GM20431 (cell line): ENCODE data around the gene CRAT.

Experiments used
- in situ Hi-C: fragments of 300-500 bp; cut with MseI, MboI; formaldehyde crosslinking; loops from one replicate; pipeline ENCODE4 v1.15.0; 2020; ENCODE audit warnings: low sequenced_read_pairs; ENCODE audit not compliant: unreplicated experiment

The CRAT gene

GRCh38 chr9:129097671-129098306 is 12.8 kb downstream of the CRAT start:
- in situ Hi-C loops = no loop called here

GRCh38 chr9:129095908-129096307 is 14.7 kb downstream of the CRAT start:
- in situ Hi-C loops = no loop called here

- in situ Hi-C loops = no loop called here
These were observed 15.4 kb downstream of the CRAT start for GRCh38 chr9:129095170-129095667.

GRCh38 chr9:129094387-129095169 is 16.0 kb downstream of the CRAT start:
- in situ Hi-C loops = no loop called here

GRCh38 chr9:129093602-129094386 is 16.8 kb downstream of the CRAT start:
- in situ Hi-C loops = no loop called here

- in situ Hi-C loops = no loop called here
These were observed 21.3 kb downstream of the CRAT start for GRCh38 chr9:129089246-129089645.

GRCh38 chr9:129084087-129084486 is 26.5 kb downstream of the CRAT start:
- in situ Hi-C loops = no loop called here

GRCh38 chr9:129081388-129081904 is 29.1 kb downstream of the CRAT start:
- in situ Hi-C loops = no loop called here

GRCh38 chr9:129080601-129081387 is 29.8 kb downstream of the CRAT start, which contains the start of gene DOLPP1:
DOLPP1 (plus strand) TSS chr9:129081111; CDS start chr9:129081132, 21 bp downstream.
- in situ Hi-C loops = no loop called here

- in situ Hi-C loops = no loop called here
These were observed 30.3 kb downstream of the CRAT start for GRCh38 chr9:129080298-129080600.

- in situ Hi-C loops = no loop called here
These were observed 30.8 kb downstream of the CRAT start for GRCh38 chr9:129079829-129080228.

GRCh38 chr9:129078691-129079503 is 31.7 kb downstream of the CRAT start:
- in situ Hi-C loops = no loop called here

GRCh38 chr9:129077236-129077635 is 33.4 kb downstream of the CRAT start:
- in situ Hi-C loops = no loop called here

GRCh38 chr9:129076640-129077037 is 34.0 kb downstream of the CRAT start:
- in situ Hi-C loops = no loop called here

GRCh38 chr9:129075996-129076639 is 34.5 kb downstream of the CRAT start:
- in situ Hi-C loops = no loop called here

- in situ Hi-C loops = no loop called here
These were observed 36.5 kb downstream of the CRAT start for GRCh38 chr9:129074106-129074505.

- in situ Hi-C loops = no loop called here
These were observed 37.2 kb downstream of the CRAT start for GRCh38 chr9:129073404-129073803.

GRCh38 chr9:129072171-129072570 is 38.4 kb downstream of the CRAT start:
- in situ Hi-C loops = no loop called here
